Fibroblast of skin of left biceps (primary cell): ENCODE measurements around the gene TPGS2.
"Not testable (repeated sequence)": the region's sequence is repeated elsewhere in the genome, so short reads cannot be mapped to it uniquely, and the experiment has no call there.

ENCODE experiments used
- DNase-seq, 2 experiments: peaks; one replicate each; pipeline ENCODE4 v3.0.0-alpha.2; 2013; ENCODE audit warnings: low read depth in 2 of 2

TPGS2 gene

DNA sequence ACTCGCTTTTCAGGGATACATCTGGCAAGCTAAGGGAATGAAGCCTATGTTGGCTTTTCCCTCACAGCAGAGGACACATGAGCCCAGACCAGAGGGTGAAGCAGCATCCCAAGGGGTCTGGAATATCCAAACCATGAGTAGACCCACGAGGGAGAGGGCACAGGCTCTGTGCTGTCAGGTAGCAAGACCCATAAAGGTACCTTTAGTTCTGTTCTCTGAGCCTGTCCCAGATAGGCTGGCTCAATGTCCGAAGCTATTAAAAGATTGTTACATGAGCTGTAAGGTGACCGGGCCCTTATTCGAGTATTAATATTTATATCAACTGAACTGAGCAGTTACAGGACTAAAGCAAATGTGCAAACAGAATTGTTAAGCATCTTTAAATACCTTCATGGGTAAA is 52.2 kb downstream of the TPGS2 start:
- no peak for DNase-seq

DNA sequence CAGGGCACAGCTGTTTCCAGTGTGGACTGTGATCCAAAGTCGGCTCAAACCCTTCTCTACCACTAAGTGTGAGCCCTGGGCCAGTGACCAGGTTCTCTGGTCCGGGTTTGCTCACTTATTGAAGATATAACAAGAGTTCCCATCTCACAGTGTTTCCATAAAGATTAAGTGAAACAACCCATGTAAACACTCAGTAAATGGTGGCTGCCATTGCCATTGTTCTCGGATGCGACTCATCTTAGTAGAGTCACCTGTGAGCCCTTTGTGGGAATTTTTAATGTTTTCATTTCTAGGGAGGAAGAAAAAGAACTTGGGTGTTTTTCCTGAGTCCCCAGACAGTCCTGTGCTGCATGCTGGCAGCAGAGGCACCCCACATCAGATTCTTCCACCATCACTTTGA is 53.4 kb downstream of the TPGS2 start:
- DNase-seq: no peak

DNA sequence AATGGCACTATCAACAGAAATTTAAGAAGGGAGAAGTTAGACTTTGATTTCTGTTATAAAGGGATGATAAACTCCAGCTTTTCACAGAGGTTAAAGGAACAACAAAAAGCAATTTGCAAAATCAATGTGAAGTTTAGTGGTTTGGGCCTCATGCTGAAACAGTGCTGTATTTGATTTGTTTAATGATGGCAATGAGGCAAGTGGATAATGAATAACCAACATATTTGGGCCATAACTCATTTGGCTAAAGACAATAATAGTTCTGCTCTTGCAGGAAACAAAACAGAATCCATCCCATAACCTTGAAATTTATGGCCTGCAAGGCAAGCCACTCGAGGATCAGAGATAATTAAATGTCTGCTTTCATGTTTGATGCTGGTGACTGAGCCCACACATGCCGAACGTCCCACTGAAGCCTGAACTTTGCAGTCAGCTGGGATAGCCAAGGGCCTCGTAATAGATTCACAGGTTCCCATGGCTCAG is 56.5 kb downstream of the TPGS2 start:
- DNase-seq: peak in 1 of 2 experiments; percentile 19

GRCh38 chr18:36771245-36771644 is 57.6 kb downstream of the TPGS2 start:
- DNase-seq: no peak

GRCh38 chr18:36770315-36770946 is 58.4 kb downstream of the TPGS2 start:
- DNase-seq: no peak

DNA sequence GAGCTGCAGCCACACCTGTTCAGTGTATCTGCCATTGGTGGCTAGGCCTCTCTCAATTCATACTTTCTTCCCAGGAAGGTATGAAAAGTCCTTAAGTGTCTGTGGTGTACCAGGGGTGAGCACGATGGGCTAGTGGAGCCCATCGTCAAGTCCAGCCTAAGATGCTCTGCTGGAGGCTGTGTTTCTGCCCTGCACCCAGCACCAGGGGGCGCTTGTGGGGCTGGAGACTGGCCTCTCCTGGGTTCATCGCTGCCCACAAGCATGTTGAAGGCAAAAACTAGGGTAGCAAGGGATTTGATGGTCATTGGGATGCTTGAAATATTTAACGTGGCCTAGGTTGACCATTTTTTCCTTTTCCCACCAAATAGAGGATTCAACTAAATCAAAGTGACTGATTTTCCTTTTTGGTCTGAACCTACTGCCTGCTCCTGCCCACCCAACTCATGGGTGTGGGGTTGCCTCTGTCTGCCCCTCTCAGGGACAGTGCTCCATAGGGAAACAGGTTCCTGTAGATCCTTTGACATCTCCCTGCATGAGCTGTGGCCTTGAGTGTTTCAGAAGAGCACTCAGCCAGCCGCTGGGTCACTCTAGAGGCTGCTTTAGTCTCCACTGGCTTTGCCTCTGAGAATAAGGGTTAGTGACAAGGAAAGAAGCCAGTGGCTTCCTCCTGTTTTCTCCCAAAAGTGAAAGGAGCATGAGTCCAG is 59.0 kb downstream of the TPGS2 start:
- no peak for DNase-seq

DNA sequence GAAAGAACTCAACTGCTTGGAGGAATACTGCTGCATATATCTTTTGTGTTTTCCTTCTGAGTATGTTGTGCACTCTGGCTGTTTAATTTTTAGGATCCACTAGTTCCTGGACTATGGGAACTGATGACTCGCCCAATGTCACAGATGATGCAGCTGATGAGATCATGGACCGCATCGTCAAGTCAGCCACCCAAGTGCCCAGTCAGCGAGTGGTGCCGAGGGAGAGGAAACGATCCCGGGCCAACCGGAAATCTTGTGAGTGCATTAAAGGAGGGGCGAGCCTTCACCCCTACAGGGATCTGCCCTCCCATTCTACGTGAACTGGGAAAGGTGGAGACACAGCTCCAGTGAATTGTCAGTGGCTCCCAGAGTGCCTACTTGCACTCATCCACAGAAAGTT is 59.6 kb downstream of the TPGS2 start:
- DNase-seq: no peak

DNA sequence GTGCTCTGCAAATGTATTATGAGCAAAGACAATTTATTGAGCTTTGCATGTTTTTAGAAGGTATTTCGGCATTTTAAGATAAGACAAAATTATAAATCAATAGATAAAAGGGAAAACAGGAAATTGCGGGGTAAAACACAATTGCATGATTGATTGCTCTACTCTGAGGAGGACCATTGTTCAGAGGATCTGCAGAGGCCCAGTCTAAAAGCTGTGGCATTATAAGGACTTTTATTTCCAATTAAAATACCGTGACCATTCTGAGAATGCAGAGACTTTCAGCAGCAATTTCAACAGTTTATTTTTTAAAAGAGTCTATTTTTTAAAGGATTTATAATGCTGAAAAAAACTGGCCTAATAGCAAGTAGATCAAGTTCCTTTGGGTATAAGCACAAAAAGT is 62.0 kb downstream of the TPGS2 start:
- DNase-seq: no peak

- DNase-seq: not testable (repeated sequence)
Measured at GRCh38 chr18:36762965-36763364, 65.8 kb downstream of the TPGS2 start.

DNA sequence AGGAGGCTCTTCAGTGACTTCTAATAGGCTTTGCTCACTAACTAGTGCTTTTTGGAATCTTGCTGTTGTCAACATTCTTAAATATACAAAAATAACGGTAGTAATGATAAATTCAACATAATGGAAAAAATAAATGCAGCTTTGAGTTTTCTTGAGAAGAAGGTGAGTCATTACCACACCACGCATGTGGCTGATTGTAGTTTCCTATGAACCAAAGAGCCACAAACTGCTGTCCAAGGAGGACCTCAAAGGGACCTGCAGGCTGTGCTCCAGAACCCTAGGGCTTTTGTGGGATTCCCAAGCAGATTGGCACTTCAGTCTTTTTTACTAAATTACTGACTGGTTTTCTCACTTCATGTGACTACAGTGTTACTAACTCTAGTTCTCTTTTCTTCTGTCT is 66.7 kb downstream of the TPGS2 start:
- no peak for DNase-seq

DNA sequence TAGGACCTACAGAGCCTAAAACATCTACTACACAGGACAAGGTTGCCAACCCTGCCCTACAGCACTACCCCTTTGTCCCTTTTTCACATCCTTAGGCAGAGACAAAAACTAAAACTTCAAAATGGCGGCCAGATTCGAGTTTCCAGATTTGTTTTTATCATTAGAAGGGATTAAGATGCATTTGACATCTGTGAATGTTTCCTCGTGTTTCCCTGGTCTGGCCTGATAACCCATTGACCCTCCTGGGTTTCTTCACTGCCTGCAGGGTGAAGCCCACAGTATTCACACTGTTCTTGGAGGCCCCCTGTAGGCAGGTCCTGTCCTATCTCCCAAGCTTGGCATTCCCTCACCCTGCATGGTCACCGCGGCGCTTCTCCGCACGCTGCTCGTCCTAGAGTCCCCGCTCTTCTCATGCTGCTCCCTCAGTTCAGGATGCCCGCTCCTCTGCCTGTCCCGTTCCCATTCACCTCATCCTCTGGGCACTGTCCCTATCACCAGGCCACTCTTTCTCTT is 67.6 kb downstream of the TPGS2 start:
- DNase-seq: no peak

DNA sequence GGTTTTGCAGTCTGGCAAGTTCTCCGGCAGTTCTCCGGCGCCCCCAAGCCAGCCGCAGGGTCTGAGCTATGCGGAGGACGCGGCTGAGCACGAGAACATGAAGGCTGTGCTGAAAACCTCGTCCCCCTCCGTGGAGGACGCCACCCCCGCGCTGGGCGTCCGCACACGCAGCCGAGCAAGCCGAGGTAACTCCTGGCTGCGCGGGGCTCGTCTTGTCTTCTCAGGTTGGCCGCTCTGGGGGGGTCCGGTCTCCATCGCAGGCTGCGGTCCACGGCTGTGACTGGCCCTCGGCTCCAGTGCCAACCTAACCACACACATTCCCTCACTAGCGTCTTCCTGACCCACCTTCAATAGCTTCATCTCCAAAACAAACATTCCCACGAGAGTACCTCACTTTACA is 68.2 kb downstream of the TPGS2 start:
- no peak for DNase-seq

GRCh38 chr18:36759167-36759776 is 69.5 kb downstream of the TPGS2 start:
- DNase-seq: no peak

DNA sequence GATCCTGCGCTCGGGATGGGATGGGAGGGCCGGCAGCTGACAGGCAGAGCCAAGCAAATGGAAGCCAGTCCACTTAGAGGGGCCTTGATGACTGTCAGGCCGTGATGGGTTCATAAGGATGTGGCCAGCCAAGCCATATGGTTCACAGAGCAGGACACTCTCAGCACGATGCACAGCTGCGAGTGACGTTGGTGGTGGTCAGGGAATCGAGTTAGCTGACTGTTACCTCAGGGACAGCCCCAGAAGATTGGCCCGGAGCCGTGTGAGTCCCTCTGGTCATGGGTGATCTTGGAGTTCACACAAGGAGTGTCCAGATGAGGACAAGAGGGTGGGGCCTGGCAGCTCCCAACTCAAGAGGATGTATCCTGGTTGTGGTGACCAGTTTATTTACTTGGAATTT is 70.2 kb downstream of the TPGS2 start:
- no peak for DNase-seq

DNA sequence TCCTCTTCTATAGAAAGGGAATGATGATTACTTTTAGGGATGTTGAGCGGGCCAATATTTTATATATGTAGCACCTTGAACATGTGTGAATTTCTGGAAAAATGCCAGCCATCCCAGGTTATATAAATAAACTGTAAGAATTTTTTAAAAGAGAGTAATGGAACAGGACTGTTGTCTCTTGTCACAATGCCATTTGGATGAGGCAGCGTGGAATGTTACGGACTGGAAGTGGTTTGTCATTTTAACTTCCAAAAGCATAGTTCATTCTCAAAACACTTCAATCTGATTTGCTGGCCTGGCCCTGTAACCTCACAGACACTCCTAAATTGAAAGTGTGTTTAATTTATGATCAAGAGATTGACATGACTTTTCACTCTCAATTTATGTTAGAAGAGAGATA is 70.8 kb downstream of the TPGS2 start:
- DNase-seq: no peak

- DNase-seq: peak; percentile 39 to 45
Measured at GRCh38 chr18:36757081-36757480, 71.7 kb downstream of the TPGS2 start.

DNA sequence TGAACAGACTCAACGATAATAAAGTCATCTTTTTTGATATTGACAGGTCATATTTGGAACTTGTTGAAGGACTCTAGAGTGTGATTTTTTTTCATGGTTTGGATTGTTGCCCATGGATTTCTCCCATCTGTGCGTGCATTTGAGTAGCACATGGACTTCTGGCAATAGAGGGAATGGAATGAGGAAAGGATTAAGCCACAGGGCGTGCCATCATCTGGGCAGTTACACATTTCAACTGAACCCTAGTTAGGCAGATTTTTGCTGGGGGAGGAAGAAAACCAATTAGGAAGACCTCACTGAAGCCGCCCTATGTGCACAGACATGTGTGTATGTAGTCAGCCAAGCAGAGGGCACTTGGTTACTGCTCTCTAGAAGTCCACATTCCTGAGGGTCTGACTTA is 72.6 kb downstream of the TPGS2 start:
- peak; percentile 62 to 69 for DNase-seq

GRCh38 chr18:36752929-36753865 is 75.6 kb downstream of the TPGS2 start:
- no peak for DNase-seq

DNA sequence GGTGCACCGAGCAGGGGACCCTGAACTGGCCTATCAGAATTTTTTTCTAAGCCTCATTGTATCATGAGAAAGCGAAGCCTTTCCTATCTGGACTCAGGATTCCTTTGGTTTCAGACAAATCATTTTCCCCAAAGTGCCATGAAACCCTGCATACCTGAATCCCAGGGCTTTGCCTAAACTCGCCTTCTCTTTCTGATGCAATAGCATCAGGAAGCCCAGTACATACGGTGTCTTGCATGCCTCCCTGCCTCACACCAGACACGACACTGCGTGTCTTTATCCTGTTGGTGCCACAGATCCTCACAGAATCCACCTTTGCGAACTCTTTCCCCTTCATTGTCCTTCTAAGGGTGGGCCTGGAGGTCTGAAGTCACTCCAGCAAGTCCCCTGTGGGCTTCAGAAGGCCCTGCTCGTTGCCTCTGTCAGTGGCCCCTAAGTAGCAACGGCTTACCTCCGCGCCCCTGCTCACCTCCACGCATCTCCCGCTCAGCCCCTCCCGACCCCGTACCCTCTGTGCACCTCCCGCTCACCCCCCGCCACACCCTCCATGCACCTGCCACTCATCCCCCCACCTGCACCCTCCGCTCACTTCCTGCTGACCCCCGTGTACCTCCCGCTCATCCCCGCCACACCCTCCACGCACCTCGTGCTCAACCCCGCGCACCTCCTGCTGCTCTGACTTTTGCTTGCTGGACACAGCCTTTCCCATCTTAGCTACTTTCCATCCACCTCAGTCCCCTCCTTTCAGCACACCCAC is 83.4 kb downstream of the TPGS2 start:
- DNase-seq: no peak

DNA sequence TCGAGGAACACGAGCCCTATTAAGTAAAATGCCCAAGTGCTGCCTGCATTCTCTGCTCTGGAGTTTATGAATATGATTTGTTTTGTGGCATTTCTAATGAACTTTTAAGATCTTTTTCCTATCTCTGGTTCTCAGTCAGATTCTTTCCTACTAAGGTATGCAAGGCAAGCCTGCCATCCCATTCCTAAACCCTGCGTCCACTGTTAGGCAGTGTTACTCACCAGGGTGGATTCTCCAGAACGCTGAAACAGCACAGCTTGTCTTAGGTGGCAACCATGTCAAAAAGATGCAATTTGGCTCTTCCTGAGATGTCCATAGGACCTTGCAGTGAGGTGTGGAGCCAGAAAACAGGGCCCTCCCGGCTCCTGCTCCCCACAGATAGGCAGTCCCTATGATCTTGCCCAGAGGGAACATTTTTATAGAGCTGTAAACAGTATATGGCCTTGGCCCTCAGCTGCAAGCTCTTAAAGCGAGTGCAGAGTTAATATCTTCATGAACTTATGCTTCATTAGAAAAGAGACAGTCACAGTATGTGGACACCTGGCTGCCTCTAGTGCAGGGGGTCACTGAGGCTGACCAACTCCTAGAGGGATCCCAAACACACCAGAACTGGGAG is 84.4 kb downstream of the TPGS2 start:
- DNase-seq: no peak
